AG20443 (cell line): ENCODE measurements around the gene SPECC1L.

ENCODE experiments used
- DNase-seq: peaks from one replicate; pipeline ENCODE4 v3.0.0; 2012; ENCODE audit warnings: low spot score, mixed read lengths

The SPECC1L gene

GRCh38 chr22:24366701-24367100 lies 96.1 kb downstream of the SPECC1L start:
- DNase-seq = no peak

GRCh38 chr22:24367841-24368240 lies 97.2 kb downstream of the SPECC1L start:
- DNase-seq = peak; percentile 26

- DNase-seq = no peak
These were observed 99.8 kb downstream of the SPECC1L start for GRCh38 chr22:24370401-24370800.

GRCh38 chr22:24376002-24376401 lies 105.4 kb downstream of the SPECC1L start:
- no peak for DNase-seq

- no peak for DNase-seq
These were observed 106.0 kb downstream of the SPECC1L start for GRCh38 chr22:24376586-24376985.

GRCh38 chr22:24379536-24379935 lies 108.9 kb downstream of the SPECC1L start:
- DNase-seq = no peak

GRCh38 chr22:24380220-24380904 lies 109.7 kb downstream of the SPECC1L start:
- DNase-seq = no peak

GRCh38 chr22:24380905-24381230 lies 110.2 kb downstream of the SPECC1L start:
- DNase-seq = no peak

- DNase-seq = no peak
These were observed 112.4 kb downstream of the SPECC1L start for GRCh38 chr22:24383061-24383460.

- no peak for DNase-seq
These were observed 113.5 kb downstream of the SPECC1L start for GRCh38 chr22:24384131-24384530.

GRCh38 chr22:24386937-24387471 lies 116.4 kb downstream of the SPECC1L start:
- DNase-seq = no peak

GRCh38 chr22:24389680-24390079 lies 119.0 kb downstream of the SPECC1L start:
- DNase-seq = no peak

GRCh38 chr22:24390156-24390555 lies 119.5 kb downstream of the SPECC1L start:
- DNase-seq = no peak

- no peak for DNase-seq
These were observed 119.9 kb downstream of the SPECC1L start for GRCh38 chr22:24390576-24390975.

- DNase-seq = peak; percentile 59
These were observed 121.2 kb downstream of the SPECC1L start for GRCh38 chr22:24391836-24392217.

GRCh38 chr22:24392218-24392931 lies 121.7 kb downstream of the SPECC1L start:
- no peak for DNase-seq

GRCh38 chr22:24393012-24393559 lies 122.5 kb downstream of the SPECC1L start:
- no peak for DNase-seq

- DNase-seq = no peak
These were observed 123.2 kb downstream of the SPECC1L start for GRCh38 chr22:24393848-24394247.

GRCh38 chr22:24394254-24394653 lies 123.6 kb downstream of the SPECC1L start:
- DNase-seq = no peak

- DNase-seq = no peak
These were observed 127.8 kb downstream of the SPECC1L start for GRCh38 chr22:24398409-24398808.

GRCh38 chr22:24400034-24400725 lies 129.5 kb downstream of the SPECC1L start:
- DNase-seq = no peak

GRCh38 chr22:24400726-24401596 lies 130.3 kb downstream of the SPECC1L start:
- no peak for DNase-seq
